Stomach smooth muscle (tissue), 2 donors: Measurements from ENCODE around the gene IRF5.

Source experiments
- H3K27ac ChIP-seq: one replicate; pipeline ENCODE4 v1.7.0; 2013; ENCODE audit warnings: mild to moderate bottlenecking, low read length, inconsistent platforms
- H3K27me3 ChIP-seq, 2 donors: one replicate each; pipeline ENCODE4 v1.7.0; 2013; ENCODE audit warnings: low read length in 2 of 2; ENCODE audit not compliant: insufficient read depth in 2 of 2, control insufficient read depth in 1 of 2
- H3K36me3 ChIP-seq, 2 donors: one replicate each; pipeline ENCODE4 v1.7.0; 2013; ENCODE audit warnings: low read length in 2 of 2; ENCODE audit not compliant: control insufficient read depth in 2 of 2, insufficient read depth in 2 of 2
- H3K4me1 ChIP-seq: one replicate; pipeline ENCODE4 v1.7.0; 2013; ENCODE audit warnings: low read length; ENCODE audit not compliant: control insufficient read depth, insufficient read depth
- H3K4me3 ChIP-seq, 2 donors: one replicate each; pipeline ENCODE4 v1.7.0; 2013; ENCODE audit warnings: low read length in 2 of 2
- H3K9ac ChIP-seq, 2 donors: one replicate each; pipeline ENCODE4 v1.7.0; 2013; ENCODE audit warnings: low read length in 2 of 2, mild to moderate bottlenecking in 1 of 2
- H3K9me3 ChIP-seq, 2 donors: one replicate each; pipeline ENCODE4 v1.7.0; 2013; ENCODE audit warnings: low read length in 2 of 2; ENCODE audit not compliant: control insufficient read depth in 2 of 2
- donor health status: healthy.
- donor health status: Pancreatic carcinoma.

The IRF5 gene

DNA sequence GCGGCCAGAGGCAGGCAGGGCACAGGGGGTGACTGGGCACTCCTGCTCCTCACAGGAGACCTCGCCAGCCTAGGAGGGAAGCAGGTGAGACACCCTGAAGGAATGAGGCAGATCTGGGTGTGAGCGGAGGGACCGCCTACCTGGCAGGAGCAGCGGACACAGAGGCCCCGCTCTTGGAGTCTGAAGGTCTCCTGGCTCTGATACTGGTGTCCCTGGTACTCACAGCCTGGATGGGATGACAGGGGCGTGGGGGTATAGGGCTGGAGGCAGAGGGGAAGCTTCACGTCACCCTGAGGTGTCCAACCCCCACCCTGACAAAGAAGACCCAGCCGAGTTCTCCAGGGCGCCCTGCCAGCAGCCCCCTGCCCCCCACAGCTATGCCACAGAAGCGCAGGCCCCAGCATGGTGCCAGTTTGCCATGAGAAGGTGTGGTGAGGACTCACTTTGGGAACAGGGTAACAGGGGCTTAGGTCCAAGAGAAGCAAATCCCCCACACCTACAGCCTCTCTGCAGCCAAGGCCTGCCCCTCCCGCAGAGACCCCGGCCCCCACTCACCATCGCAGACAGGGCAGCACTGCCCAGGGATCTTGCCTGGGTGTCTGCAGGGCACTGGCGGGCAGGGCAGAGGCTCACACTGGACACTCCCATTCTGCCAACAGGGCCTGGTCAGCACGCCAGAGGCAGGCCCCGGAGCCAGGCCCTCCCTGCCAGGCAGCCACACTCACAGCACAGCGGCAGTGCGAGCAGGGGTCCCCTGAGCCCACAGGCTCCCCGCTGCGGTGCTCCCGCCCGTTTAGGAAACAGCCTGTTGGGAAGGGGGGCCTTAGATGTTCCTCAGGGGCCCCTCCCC lies 44.3 kb upstream of the IRF5 start:
- Histone ChIP-seq H3K27me3 (peaks cover 12 to 18% of the 10 kb centered on the region in 2 donors), H3K9ac (no peak overlapping the region), H3K4me3 (no peak overlapping the region), H3K27ac (no peak overlapping the region), H3K4me1 (no peaks in the 10 kb centered on the region), H3K9me3 (no peaks in the 10 kb centered on the region), H3K36me3 (no peaks in the 10 kb centered on the region)

GRCh38 chr7:128894101-128894440 lies 43.7 kb upstream of the IRF5 start:
- Histone ChIP-seq H3K36me3 (no peaks in the 10 kb centered on the region), H3K27me3 (peaks cover 12 to 18% of the 10 kb centered on the region in 2 donors), H3K4me3 (no peak overlapping the region), H3K9me3 (no peaks in the 10 kb centered on the region), H3K4me1 (no peaks in the 10 kb centered on the region), H3K9ac (no peak overlapping the region), H3K27ac (no peak overlapping the region)

- H3K27me3 ChIP-seq, result peaks cover 10 to 14% of the 10 kb centered on the region in 2 donors
- no peaks in the 10 kb centered on the region for H3K36me3 ChIP-seq
- no peak overlapping the region for H3K27ac ChIP-seq
- H3K4me3 ChIP-seq, result no peak overlapping the region
- no peak overlapping the region for H3K9ac ChIP-seq
- H3K9me3 ChIP-seq, result no peaks in the 10 kb centered on the region
- no peaks in the 10 kb centered on the region for H3K4me1 ChIP-seq
Measured at GRCh38 chr7:128895320-128895719, 42.4 kb upstream of the IRF5 start.

DNA sequence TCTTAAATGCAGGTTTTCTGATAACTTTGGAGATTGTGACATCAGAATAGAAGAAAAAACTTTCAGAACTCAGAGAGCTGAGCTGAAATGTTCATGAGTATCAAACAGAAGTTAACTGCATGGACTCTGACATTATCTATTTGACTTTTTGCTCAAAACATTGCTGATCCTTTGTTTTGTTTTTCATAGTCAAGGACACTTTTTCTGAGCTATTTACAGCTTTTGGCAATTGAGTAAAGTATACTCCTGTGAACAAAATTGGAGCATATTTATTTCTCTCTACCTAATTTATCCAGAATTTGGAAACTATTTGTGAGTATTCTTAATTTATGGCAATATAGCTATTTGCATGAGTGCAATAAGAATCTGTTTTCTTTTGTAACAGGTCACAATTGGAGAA lies 38.3 kb upstream of the IRF5 start:
- Histone ChIP-seq H3K9ac (no peak overlapping the region), H3K27me3 (no peaks in the 10 kb centered on the region), H3K27ac (no peak overlapping the region), H3K4me3 (no peak overlapping the region), H3K4me1 (no peaks in the 10 kb centered on the region), H3K9me3 (no peaks in the 10 kb centered on the region), H3K36me3 (no peaks in the 10 kb centered on the region)

DNA sequence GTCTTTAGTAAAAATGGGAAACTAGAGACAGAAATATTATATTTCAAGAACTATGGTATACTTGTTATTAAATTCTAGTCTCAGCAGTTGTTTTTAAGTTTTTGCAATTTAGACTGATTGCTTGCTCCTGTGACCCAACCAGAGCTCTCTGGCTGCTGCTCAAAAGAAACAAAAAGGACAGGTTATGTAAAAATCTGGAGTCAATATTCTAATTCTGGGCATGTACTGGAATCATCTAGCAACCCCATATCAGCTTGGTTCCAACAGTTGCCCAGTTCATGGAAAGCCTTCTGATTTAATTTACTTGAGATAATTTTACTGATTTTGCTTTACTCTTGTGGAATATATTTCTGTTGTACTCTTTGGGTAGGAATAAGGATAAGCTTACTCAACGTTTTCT lies 37.5 kb upstream of the IRF5 start:
- no peak overlapping the region for H3K27ac ChIP-seq
- H3K36me3 ChIP-seq, result no peaks in the 10 kb centered on the region
- H3K9ac ChIP-seq, result no peak overlapping the region
- no peaks in the 10 kb centered on the region for H3K27me3 ChIP-seq
- H3K4me3 ChIP-seq, result no peak overlapping the region
- H3K4me1 ChIP-seq, result no peaks in the 10 kb centered on the region
- no peaks in the 10 kb centered on the region for H3K9me3 ChIP-seq

- Histone ChIP-seq H3K27me3 (peaks cover 3 to 4% of the 10 kb centered on the region in 2 donors), H3K4me1 (no peaks in the 10 kb centered on the region), H3K27ac (no peak overlapping the region), H3K9me3 (no peaks in the 10 kb centered on the region), H3K36me3 (no peaks in the 10 kb centered on the region), H3K9ac (no peak overlapping the region), H3K4me3 (no peak overlapping the region)
Measured at GRCh38 chr7:128902761-128903585, 34.8 kb upstream of the IRF5 start.

DNA sequence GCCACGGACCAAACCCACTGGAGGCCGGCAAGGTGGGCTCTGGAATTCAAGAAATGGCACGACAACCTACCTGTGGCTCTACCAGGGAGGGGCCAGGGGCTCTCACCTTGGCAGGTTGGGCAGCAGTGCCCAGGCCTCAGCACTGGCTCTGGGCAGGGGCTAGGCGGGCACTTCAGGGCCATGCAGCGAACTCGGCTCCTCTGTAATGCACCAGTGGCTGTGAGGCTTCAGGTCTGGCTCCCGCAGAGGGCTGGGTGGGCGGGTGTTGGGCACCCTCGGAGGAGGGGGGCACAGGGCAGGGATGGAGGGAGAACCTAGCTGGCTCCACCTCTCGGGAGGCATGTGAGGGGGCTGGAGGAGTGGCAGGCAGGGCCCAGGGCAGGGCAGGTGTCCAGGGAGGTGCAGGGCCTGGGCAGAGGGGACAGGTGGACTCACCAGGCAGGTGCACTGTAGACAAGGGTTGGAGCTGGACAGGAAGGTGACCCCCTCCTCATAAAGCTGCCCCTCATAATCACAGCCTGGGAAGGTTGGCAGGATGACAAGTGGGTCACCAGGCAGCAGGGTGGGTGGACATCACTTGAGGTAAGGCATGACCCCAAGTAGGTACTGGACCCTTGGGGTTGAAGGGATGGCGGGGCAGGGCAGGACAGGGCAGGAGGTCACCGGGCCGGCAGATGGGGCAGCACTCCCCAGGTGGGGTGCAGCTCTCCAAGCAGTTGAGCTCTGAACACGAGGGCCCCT lies 33.9 kb upstream of the IRF5 start:
- no peak overlapping the region for H3K27ac ChIP-seq
- no peaks in the 10 kb centered on the region for H3K36me3 ChIP-seq
- peaks cover 3 to 4% of the 10 kb centered on the region in 2 donors for H3K27me3 ChIP-seq
- H3K4me1 ChIP-seq, result no peaks in the 10 kb centered on the region
- H3K4me3 ChIP-seq, result no peak overlapping the region
- no peak overlapping the region for H3K9ac ChIP-seq
- no peaks in the 10 kb centered on the region for H3K9me3 ChIP-seq

DNA sequence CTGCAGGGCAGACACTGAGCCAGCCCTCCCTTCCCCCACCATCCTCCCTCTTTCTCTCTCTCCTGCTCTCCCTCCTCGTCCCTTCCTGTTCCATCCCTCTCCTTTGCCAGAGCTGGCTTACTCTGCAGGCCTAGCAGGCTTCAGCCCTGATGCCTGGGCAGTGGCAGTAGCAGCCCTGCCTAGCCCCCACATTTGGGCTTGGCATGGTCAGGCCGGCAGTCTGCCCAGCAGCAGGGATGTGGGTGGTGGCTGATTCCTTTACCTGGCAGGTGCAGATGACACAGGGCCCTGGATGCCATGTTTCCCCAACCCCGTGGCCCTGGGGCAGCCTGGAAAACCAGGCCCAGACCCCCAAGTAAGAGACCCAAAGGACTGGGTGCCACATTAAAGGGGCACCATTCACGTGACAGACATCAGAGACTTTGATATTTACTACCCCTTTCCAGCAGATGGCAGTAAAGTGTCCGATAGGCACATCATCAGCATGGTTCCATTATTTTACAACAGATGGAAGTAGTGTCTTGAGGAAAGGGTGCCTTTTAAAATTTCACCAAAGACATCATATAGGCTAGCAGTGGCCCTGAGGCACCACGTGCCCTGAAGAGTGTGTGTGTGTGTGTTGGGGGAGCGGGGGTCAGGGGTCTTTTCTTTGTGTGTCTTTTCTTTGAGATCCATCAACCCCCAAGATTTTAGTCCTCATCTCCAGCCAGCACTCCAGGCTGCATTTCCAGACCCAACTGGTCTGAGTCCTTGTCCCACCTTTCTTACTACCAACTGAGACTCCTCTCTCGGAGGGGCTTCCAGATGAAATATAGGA lies 33.1 kb upstream of the IRF5 start:
- Histone ChIP-seq H3K27me3 (peaks cover 3 to 6% of the 10 kb centered on the region in 2 donors), H3K9ac (no peak overlapping the region), H3K4me3 (no peak overlapping the region), H3K9me3 (no peaks in the 10 kb centered on the region), H3K27ac (no peak overlapping the region), H3K4me1 (peaks cover 4% of the 10 kb centered on the region), H3K36me3 (no peaks in the 10 kb centered on the region)

DNA sequence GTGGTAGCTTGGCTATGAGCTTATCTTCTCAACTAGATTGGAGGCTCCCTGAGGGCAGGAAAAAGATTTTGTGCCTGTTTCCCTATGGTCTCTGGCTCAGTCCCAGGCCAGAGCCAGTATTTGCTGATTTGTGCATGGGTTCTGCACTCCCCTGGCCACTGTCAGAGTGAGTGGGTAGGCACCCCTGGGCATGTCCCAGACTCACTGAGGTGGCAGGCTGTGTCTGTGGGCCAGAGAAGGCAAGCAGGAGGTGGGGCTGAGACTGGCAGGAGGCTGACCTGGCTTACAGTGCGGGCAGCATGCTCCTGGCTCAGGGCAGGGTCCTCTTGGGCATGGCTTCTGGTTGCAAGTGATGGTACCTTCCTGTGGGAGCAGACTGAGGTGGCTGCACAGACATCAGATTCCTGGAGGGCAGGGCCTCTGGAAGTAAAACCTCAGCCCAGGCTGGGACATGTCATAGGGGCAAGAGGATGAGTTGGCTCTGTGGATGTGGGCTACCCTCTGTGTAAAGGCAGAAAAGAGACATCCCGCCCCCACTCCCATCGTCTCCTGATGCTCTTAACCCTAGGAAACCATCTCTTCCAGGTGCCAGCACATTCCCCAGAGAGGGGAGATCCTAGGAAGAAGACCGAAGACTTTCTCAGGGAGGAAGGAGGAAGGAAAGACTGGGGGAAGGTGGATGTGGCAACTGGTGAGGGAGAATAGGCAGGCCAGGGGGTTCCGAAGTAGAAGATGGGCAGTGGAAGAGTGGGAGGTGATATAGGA lies 31.5 kb upstream of the IRF5 start:
- H3K9me3 ChIP-seq, result no peaks in the 10 kb centered on the region
- H3K27ac ChIP-seq, result no peak overlapping the region
- H3K36me3 ChIP-seq, result no peaks in the 10 kb centered on the region
- H3K4me1 ChIP-seq, result peaks cover 12% of the 10 kb centered on the region
- no peak overlapping the region for H3K4me3 ChIP-seq
- peaks cover 11 to 17% of the 10 kb centered on the region in 2 donors for H3K27me3 ChIP-seq
- no peak overlapping the region for H3K9ac ChIP-seq
